Measurements from ENCODE around the gene GJB3.

DNA sequence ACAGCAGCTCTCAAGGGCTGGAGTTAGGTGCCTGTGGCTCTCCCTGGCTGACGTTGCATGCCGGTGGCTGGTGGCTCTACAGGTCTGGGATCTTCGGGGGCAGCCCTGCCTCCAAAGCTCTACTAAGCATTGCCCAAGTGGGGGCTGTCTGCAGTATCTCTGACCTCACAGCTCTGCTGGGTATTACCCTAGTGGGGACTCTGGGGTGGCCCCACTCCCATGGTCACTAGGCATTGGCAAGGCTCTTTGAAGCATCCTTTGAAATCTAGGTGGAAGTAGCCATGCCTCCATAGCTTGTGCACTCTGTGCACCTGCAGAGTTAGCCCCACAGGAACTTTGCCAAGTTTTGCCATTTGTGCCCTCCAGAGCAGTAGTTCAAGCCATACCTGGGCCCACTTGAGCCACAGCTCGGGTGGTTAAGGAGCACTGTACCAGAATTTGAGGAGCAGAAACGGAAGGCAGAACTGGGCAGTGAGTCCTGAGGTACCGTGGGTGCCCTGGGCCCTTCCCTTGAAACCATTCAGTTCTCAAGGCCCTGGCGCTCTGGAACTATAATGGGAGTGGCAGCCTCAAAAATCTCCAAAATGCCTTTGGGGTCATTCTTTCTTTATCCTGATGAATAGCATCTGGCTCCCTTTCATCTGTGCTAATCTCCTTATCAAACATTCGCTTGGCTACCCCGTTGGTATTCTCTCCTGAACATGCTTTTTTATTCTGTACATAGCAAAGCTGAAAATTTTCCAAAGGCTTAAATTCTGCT is 27.2 kb downstream of the GJB3 start:
- no peak for TF ChIP-seq POLR2A (IDR thresholded peaks at IDR 0.05)
- no peak for TF ChIP-seq CTCF (IDR thresholded peaks at IDR 0.05)
- TF ChIP-seq POLR2AphosphoS5 (IDR thresholded peaks at IDR 0.05; ENCODE audit: insufficient read depth in 1 of 2, low read depth in 1 of 2): no peak

All from vagina (tissue), 2 donors.